ENCODE measurements around the gene DOK6.

Gene DOK6

DNA sequence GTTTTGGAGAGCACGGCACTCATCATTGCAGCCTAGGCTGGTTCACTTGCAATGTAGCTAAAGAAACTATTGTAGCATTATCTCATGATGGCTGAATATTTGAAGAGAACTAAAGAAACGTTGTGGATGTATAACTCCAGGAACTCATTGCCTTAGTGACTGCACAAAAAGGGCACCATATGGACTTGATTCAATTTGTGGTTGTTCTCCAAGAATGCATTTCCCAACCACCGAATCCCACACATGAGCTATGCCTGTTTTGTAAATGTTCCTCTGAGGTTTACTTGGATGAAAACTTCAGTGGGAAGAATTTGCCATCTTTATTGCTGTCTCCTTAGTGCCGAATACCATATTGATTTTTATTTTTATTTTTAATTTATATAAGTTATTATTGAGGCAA is 43.5 kb downstream of the DOK6 start:
- no peak for TF ChIP-seq TAF1 (IDR thresholded peaks at IDR 0.05; ENCODE audit: borderline replicate concordance, insufficient read depth, low read length)
- TF ChIP-seq, protein P1, sequence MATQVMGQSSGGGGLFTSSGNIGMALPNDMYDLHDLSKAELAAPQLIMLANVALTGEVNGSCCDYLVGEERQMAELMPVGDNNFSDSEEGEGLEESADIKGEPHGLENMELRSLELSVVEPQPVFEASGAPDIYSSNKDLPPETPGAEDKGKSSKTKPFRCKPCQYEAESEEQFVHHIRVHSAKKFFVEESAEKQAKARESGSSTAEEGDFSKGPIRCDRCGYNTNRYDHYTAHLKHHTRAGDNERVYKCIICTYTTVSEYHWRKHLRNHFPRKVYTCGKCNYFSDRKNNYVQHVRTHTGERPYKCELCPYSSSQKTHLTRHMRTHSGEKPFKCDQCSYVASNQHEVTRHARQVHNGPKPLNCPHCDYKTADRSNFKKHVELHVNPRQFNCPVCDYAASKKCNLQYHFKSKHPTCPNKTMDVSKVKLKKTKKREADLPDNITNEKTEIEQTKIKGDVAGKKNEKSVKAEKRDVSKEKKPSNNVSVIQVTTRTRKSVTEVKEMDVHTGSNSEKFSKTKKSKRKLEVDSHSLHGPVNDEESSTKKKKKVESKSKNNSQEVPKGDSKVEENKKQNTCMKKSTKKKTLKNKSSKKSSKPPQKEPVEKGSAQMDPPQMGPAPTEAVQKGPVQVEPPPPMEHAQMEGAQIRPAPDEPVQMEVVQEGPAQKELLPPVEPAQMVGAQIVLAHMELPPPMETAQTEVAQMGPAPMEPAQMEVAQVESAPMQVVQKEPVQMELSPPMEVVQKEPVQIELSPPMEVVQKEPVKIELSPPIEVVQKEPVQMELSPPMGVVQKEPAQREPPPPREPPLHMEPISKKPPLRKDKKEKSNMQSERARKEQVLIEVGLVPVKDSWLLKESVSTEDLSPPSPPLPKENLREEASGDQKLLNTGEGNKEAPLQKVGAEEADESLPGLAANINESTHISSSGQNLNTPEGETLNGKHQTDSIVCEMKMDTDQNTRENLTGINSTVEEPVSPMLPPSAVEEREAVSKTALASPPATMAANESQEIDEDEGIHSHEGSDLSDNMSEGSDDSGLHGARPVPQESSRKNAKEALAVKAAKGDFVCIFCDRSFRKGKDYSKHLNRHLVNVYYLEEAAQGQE (IDR thresholded peaks at IDR 0.05; ENCODE audit: insufficient read depth in 1 of 2, low read depth in 2 of 2, low read length in 2 of 2), result no peak
- no peak for TF ChIP-seq FOXP2 (optimal IDR thresholded peaks at IDR 0.05; ENCODE audit: borderline replicate concordance, extremely low read depth, extremely low read length, insufficient read depth)
- TF ChIP-seq SIN3A (IDR thresholded peaks at IDR 0.05; ENCODE audit: borderline replicate concordance, insufficient read depth, low read length), result no peak
- TF ChIP-seq POLR2AphosphoS5 (IDR thresholded peaks at IDR 0.05; ENCODE audit: low read depth, low read length), result no peak

DNA sequence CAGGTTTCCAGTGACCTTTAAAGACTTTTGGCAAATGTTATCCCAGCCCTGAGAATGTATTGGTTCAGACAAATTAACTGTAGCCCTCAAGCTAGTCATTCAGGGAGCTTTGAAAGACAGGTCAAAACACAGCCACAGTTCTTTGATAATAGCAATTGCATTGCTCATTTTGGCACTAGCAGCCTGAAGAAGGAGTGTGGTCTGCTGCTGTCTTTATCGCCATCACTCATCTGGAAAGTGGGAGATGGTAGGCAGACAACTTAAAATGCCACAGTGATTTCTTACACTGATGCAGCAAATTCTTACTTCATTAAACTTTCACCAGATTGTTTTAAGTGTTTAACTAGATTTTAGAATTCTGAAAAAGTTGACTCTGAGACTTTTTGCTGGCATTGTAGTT is 47.2 kb downstream of the DOK6 start:
- TF ChIP-seq FOXP2 (optimal IDR thresholded peaks at IDR 0.05; ENCODE audit: borderline replicate concordance, extremely low read depth, extremely low read length, insufficient read depth) (no peak), SIN3A (IDR thresholded peaks at IDR 0.05; ENCODE audit: borderline replicate concordance, insufficient read depth, low read length) (no peak), TAF1 (IDR thresholded peaks at IDR 0.05; ENCODE audit: borderline replicate concordance, insufficient read depth, low read length) (no peak), POLR2AphosphoS5 (IDR thresholded peaks at IDR 0.05; ENCODE audit: low read depth, low read length) (no peak)
- TF ChIP-seq, protein P1 (IDR thresholded peaks at IDR 0.05; ENCODE audit: insufficient read depth in 1 of 2, low read depth in 2 of 2, low read length in 2 of 2), result no peak

GRCh38 chr18:69455125-69455524 is 54.4 kb downstream of the DOK6 start:
- TF ChIP-seq SIN3A (IDR thresholded peaks at IDR 0.05; ENCODE audit: borderline replicate concordance, insufficient read depth, low read length) (no peak), FOXP2 (optimal IDR thresholded peaks at IDR 0.05; ENCODE audit: borderline replicate concordance, extremely low read depth, extremely low read length, insufficient read depth) (no peak), TAF1 (IDR thresholded peaks at IDR 0.05; ENCODE audit: borderline replicate concordance, insufficient read depth, low read length) (no peak), POLR2AphosphoS5 (IDR thresholded peaks at IDR 0.05; ENCODE audit: low read depth, low read length) (no peak)
- TF ChIP-seq, protein P1 (IDR thresholded peaks at IDR 0.05; ENCODE audit: insufficient read depth in 1 of 2, low read depth in 2 of 2, low read length in 2 of 2), result no peak

DNA sequence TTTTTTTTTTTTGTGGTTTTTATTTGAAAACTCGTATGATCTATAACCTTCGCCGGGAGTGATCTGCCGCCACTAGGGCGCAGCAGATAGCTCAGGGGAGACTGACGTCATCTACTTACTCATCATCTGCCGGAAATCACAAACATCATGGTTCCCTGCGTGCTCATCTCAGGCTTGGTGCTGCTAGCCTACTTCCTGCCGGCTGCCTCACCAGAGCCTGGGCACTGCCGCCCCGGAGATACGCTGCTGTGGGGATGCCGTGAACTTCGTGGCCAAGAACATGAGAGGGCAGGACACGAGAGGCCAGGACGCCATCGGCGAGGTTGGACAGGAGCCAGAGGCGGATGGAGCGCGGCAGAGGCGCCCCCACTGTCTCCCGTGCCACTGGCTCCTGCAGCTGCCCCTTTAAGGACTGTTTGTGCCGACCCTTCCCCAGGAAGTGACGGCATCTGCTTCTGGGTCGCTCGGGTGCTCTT is 68.8 kb downstream of the DOK6 start:
- TF ChIP-seq FOXP2 (optimal IDR thresholded peaks at IDR 0.05; ENCODE audit: borderline replicate concordance, extremely low read depth, extremely low read length, insufficient read depth) (peak; percentile 69), POLR2AphosphoS5 (IDR thresholded peaks at IDR 0.05; ENCODE audit: low read depth, low read length) (no peak), TAF1 (IDR thresholded peaks at IDR 0.05; ENCODE audit: borderline replicate concordance, insufficient read depth, low read length) (peak; percentile 22; the same call in 1 of the 2 replicates)

DNA sequence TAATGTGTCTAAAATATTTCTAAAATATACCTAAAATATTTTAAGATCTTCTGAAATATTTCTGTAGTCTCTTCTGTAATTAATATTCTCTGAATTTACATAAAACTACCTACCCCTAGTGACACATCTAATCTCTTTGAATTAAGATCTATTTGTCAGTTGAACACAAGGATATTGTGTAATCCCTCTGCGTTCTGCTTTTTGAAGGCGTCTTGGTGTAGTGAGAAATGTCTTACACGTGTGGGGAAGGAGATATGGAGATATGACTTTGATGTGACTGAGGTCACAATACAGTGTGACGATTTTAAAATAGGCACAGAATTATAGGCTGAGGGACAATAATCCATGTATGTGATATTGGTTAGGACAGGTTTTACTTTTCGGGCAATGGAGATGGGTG is 79.8 kb downstream of the DOK6 start:
- TF ChIP-seq FOXP2 (optimal IDR thresholded peaks at IDR 0.05; ENCODE audit: borderline replicate concordance, extremely low read depth, extremely low read length, insufficient read depth) (no peak), POLR2AphosphoS5 (IDR thresholded peaks at IDR 0.05; ENCODE audit: low read depth, low read length) (no peak), TAF1 (IDR thresholded peaks at IDR 0.05; ENCODE audit: borderline replicate concordance, insufficient read depth, low read length) (no peak), SIN3A (IDR thresholded peaks at IDR 0.05; ENCODE audit: borderline replicate concordance, insufficient read depth, low read length) (no peak)
- TF ChIP-seq, protein P1 (IDR thresholded peaks at IDR 0.05; ENCODE audit: insufficient read depth in 1 of 2, low read depth in 2 of 2, low read length in 2 of 2), result no peak

All from PFSK-1 (cell line).